Mucosa of gallbladder (tissue), 1 donor: ENCODE data around the gene MBD2. TPM values are rescaled to one million over a fixed set of nuclear protein-coding genes. Genes with fewer than 3 reads are reported as not detected.

ENCODE experiments used
- DNase-seq: peaks from one replicate; pipeline ENCODE4 v3.0.0-alpha.2; 2020; ENCODE audit warnings: low spot score
- total RNA-seq: library from RNA; stranded (reverse); gene quantifications from one replicate; pipeline ENCODE4 v1.2.1, GENCODE V29; 2021
- donor health status: DM: no; HTN: no; CAD: no.

MBD2 gene
- total RNA-seq, 1 donor from 2014 or later = 71.6 TPM

- DNase-seq = no peak
Observed at GRCh38 chr18:54109131-54109683, 115.3 kb downstream of the MBD2 start.

GRCh38 chr18:54102123-54102522 lies 122.3 kb downstream of the MBD2 start:
- no peak for DNase-seq

Other genes with a start within 250 kb of the MBD2 start
- 27.2 TPM for gene POLI, start 44.8 kb upstream of the MBD2 start, total RNA-seq
- not detected for gene STARD6, start 133.2 kb upstream of the MBD2 start, total RNA-seq
- 1.3 TPM for gene C18orf54, start 133.2 kb upstream of the MBD2 start, total RNA-seq